Fibroblast of villous mesenchyme (primary cell): ENCODE results near the gene MEGF9. TPM values are rescaled to one million over a fixed set of nuclear protein-coding genes. Genes with fewer than 3 reads are reported as not detected.

Source experiments
- DNase-seq: peaks from one replicate; pipeline ENCODE4 v3.0.0-alpha.2; 2010; ENCODE audit warnings: low read depth
- H3K4me3 ChIP-seq: 2 replicates; pipeline ENCODE4 v1.5.1; 2011; ENCODE audit warnings: low read depth, mild to moderate bottlenecking, low read length
- total RNA-seq: library from RNA; depleted of rRNA; stranded (reverse); fragments of >200 nt; gene quantifications from 2 replicates; pipeline ENCODE4 v1.2.3, GENCODE V29; 2012
- TF ChIP-seq, protein P1 (sequence below): IDR thresholded peaks from 2 replicates; pipeline ENCODE4 v1.5.1; 2012; ENCODE audit warnings: low read depth, mild to moderate bottlenecking, low read length; ENCODE audit not compliant: insufficient read depth

MEGF9 gene
- total RNA-seq, 1 donor = 4.3 TPM

DNA sequence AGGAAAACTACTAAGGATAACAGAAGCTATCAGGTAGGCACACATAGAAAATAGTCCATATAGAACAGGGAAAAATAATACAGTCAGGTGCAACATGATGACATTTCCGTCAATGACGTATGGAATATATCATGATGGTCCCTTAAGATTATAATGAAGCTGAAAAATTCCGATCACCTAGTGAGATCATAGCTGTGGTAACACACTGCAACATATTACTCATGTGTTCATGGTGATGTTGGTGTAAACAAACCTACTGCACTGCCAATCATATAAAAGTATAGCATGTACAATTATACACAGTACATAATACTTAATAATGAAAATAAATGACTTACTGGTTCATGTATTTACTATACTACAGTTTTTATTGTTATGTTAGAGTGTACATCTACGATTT lies 60.0 kb downstream of the MEGF9 start:
- no peak for DNase-seq
- TF ChIP-seq, protein P1, sequence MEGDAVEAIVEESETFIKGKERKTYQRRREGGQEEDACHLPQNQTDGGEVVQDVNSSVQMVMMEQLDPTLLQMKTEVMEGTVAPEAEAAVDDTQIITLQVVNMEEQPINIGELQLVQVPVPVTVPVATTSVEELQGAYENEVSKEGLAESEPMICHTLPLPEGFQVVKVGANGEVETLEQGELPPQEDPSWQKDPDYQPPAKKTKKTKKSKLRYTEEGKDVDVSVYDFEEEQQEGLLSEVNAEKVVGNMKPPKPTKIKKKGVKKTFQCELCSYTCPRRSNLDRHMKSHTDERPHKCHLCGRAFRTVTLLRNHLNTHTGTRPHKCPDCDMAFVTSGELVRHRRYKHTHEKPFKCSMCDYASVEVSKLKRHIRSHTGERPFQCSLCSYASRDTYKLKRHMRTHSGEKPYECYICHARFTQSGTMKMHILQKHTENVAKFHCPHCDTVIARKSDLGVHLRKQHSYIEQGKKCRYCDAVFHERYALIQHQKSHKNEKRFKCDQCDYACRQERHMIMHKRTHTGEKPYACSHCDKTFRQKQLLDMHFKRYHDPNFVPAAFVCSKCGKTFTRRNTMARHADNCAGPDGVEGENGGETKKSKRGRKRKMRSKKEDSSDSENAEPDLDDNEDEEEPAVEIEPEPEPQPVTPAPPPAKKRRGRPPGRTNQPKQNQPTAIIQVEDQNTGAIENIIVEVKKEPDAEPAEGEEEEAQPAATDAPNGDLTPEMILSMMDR = no peak
- H3K4me3 ChIP-seq = no peak overlapping the region

DNA sequence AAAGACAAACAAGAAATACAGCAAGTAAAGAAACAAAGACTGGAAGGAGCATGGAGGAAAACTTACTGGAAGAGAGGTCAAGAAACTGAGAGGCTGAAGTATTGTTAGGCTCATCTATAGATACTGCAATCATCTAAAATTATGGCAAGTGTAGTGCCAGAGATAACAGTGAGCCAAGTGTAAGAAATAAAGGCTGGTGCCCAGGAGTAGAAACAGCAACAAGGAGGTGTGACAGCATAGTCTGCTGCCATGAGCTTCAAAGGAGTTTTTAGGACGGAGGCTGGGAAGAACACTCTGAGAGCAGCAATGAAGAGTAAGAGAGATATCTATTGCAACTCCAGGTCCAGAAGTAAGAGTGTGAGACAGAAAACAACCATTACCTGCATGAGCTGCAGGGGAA lies 60.5 kb downstream of the MEGF9 start:
- TF ChIP-seq, protein P1 = no peak
- no peak overlapping the region for H3K4me3 ChIP-seq
- no peak for DNase-seq

DNA sequence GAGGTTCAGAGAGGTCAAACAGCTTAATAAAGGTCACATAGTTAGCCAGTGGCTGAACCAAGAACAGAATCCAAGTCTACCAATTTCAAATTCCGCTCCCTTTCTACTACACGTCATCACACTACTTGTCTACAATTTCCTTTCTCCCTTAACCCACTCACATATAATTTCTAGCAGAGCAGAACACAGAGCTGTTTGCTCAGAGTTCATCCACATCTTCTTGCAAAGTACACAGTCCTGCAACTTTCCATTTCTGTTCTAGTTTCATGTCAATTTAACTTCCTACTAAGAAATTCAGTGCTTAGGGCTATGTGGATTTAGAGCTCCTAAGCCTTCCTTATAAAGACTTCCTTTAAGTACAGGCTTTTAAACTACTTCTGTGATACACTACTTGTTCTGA lies 61.3 kb downstream of the MEGF9 start:
- H3K4me3 ChIP-seq = no peak overlapping the region
- TF ChIP-seq, protein P1 = no peak
- no peak for DNase-seq

DNA sequence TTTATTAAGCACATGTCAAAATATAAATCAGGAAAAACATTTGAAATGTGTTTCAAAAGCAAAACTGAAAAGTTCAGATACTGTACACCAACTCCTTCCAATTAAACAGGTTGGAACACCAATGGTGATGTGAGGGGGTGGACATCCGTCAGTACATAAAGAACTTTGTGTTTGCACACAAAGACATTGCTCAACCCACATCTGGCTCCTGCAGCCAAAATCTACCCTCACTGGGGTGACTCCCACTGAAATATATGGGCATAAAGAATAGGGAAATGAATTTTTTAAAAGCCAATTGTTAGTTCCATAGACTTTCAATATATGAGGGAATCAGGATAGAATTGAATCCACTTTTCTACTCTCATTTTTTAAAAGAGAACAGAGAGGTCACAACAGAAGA lies 63.9 kb downstream of the MEGF9 start:
- TF ChIP-seq, protein P1 = no peak

DNA sequence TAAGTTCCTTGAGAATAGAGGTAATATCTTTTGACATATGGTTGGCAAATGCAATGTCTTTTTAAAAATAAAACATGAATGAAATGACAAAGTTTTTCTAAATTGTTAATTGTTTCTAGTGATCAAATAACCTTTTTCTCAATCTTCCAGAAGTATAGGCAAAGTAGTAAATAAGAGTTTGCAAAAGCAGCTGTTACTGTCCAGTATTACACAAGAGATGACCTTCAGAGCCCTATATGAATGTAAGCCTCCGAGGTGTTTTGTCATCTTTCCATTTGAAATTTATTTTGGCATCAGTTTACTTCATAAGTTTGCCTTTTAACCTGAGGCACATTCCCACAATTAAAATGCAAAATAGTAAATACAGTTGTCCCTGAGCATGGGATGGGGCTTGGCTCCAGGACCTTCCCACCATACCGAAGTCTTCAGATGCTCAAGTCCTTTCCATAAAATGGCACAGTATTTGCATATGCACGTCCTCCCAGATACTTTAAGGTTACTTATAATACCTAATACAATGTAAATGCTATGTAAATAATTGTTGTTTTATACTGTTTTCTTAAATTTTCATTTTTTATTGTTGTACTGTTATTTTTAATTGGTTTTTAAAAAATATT lies 65.6 kb downstream of the MEGF9 start:
- no peak overlapping the region for H3K4me3 ChIP-seq
- DNase-seq = no peak
- TF ChIP-seq, protein P1 = no peak

More for the DNA sequence above, 63.9 kb downstream of the MEGF9 start:
- no peak overlapping the region for H3K4me3 ChIP-seq
- DNase-seq = no peak

DNA sequence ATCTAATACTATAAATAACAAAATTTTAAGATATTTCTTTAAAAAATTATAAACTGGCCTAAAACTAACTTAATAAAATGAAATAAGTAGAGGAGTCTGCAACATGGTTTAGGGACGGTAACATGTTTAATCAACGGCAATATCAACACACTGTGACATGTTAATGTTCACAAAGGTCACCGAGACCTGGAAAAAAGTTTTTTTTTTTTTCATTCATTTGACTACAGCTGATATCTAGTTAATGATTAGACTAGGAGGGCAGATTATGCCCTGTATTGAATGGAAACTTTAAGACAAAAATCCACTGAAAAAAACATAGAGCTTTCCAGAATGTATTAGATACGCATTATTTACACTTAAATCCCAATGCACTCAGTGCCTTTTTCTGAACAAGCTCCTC lies 67.3 kb downstream of the MEGF9 start:
- no peak for DNase-seq
- no peak overlapping the region for H3K4me3 ChIP-seq
- TF ChIP-seq, protein P1 = no peak

DNA sequence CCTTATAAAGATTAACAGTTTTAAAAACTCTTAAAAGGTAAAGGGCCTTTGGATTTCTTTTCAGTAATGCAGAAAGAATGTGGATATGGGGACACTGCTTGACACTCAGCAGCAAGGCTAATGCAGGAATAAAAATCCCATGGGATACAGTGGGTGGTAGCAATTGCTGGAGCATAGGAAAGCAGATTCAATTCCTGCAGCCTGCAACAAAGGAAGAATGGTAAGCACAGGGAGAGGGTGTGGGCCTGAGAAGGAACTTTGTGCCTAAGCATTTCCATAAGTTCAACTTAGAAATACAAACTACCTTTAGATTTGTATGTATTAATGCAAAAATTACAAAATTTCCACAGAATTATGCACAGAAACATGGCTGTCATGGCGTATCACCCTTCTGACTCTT lies 68.5 kb downstream of the MEGF9 start:
- TF ChIP-seq, protein P1 = no peak
- no peak overlapping the region for H3K4me3 ChIP-seq
- DNase-seq = no peak
